HepG2 (cell line): ENCODE measurements around the gene PSMA2. TPM values are rescaled to one million over a fixed set of nuclear protein-coding genes. Genes with fewer than 3 reads are reported as not detected.

Experiments
- ATAC-seq: fragments of 200-7000 bp; cut with Tn5 transposase; 3 replicates; pipeline ENCODE4 v1.9.1; 2020; ENCODE audit warnings: mild to moderate bottlenecking, moderate library complexity
- BruUV-seq: library from RNA; stranded (reverse); fragments of 400-500 nt; replicated peaks from 2 replicates; lab custom pipeline; 2021; lab: Mats Ljungman, UMichigan
- CTCF ChIA-PET: fragments of 300-600 bp; formaldehyde crosslinking; extraction: SDS; loops from one replicate; lab custom pipeline; 2021; ENCODE audit warnings: low total read pairs, inconsistent platforms, low intra/inter-chr PET ratio; lab: Yijun Ruan, JAX
- POLR2A ChIA-PET: fragments of 350-600 bp; sonication (Branson Sonifier 250); formaldehyde crosslinking; loops from one replicate; lab custom pipeline; 2020; ENCODE audit warnings: antibody characterized with exemption, inconsistent platforms; lab: Yijun Ruan, JAX
- DNase-seq: peaks from one replicate; pipeline ENCODE4 v3.0.0-alpha.2; 2015; ENCODE audit warnings: low spot score
- FAIRE-seq: peaks from 3 replicates; lab custom pipeline; 2011; peaks lifted over from hg19 to GRCh38; lab: Jason Lieb, UNC
- H2AFZ ChIP-seq: one replicate; pipeline ENCODE4 v1.6.1; 2011; ENCODE audit warnings: low read length, inconsistent platforms
- H3K27ac ChIP-seq: fragments of 300-600 bp; 3 replicates; pipeline ENCODE4 v1.8.0; 2011; ENCODE audit warnings: mixed run types, mild to moderate bottlenecking, mixed read lengths, low read length, inconsistent platforms; ENCODE audit not compliant: insufficient read depth; ENCODE audit errors: extremely low read length
- H3K27me3 ChIP-seq, 2 experiments: fragments of 200-600 bp in 1 of 2; 2 replicates in 1 of 2; 3 replicates in 1 of 2; pipeline versions ENCODE4 v1.6.0 to v1.8.0; 2011; ENCODE audit warnings: low read length in 2 of 2, mild to moderate bottlenecking in 2 of 2, moderate library complexity in 2 of 2, inconsistent platforms in 1 of 2; ENCODE audit not compliant: insufficient read depth in 2 of 2, control insufficient read depth in 1 of 2
- H3K36me3 ChIP-seq, 2 experiments: fragments of 200-600 bp in 1 of 2; replicated peaks in 1 of 2; 2 replicates in 1 of 2; 3 replicates in 1 of 2; pipeline versions ENCODE4 v1.5.1 to v1.8.0; 2011; ENCODE audit warnings: low read length in 2 of 2, inconsistent platforms in 1 of 2; ENCODE audit not compliant: insufficient read depth in 2 of 2, control insufficient read depth in 1 of 2
- H3K4me1 ChIP-seq: 2 replicates; pipeline ENCODE4 v1.5.1; 2012; ENCODE audit warnings: low read length, inconsistent platforms; ENCODE audit not compliant: insufficient read depth
- H3K4me2 ChIP-seq: 2 replicates; pipeline ENCODE4 v1.6.0; 2011; ENCODE audit warnings: low read depth, low read length, inconsistent platforms
- H3K4me3 ChIP-seq, 3 experiments: fragments of 200-600 bp in 1 of 3; sonication (generic), shearing (Covaris generic) in 1 of 3; replicated peaks in 1 of 3; 2 replicates each; pipeline ENCODE4 v1.5.1; 2011 to 2016; ENCODE audit warnings: low read length in 3 of 3, inconsistent platforms in 2 of 3, low read depth in 2 of 3, mild to moderate bottlenecking in 2 of 3, control low read depth in 1 of 3, mixed read lengths in 1 of 3; ENCODE audit not compliant: insufficient read depth in 1 of 3
- H3K79me2 ChIP-seq: one replicate; pipeline ENCODE4 v1.6.1; 2011; ENCODE audit warnings: low read length, inconsistent platforms; ENCODE audit not compliant: insufficient read depth
- H3K9ac ChIP-seq: 2 replicates; pipeline ENCODE4 v1.6.0; 2011; ENCODE audit warnings: mild to moderate bottlenecking, low read depth, low read length, inconsistent platforms; ENCODE audit not compliant: insufficient read depth
- H3K9me3 ChIP-seq: 2 replicates; pipeline ENCODE4 v1.5.1; 2012; ENCODE audit warnings: mild to moderate bottlenecking, low read length
- H4K20me1 ChIP-seq: 2 replicates; pipeline ENCODE4 v1.6.0; 2011; ENCODE audit warnings: inconsistent platforms, mild to moderate bottlenecking, low read length, moderate library complexity; ENCODE audit not compliant: insufficient read depth
- AGO2 ChIP-seq: fragments of 200-400 bp; formaldehyde crosslinking; optimal IDR thresholded peaks from 2 replicates; pipeline ENCODE3; 2017; ENCODE audit warnings: mild to moderate bottlenecking, low read depth, low read length, moderate library complexity
- PITX1 ChIP-seq: sonication (generic); formaldehyde crosslinking; IDR thresholded peaks from 2 replicates; pipeline ENCODE4 v1.5.1; 2020; ENCODE audit warnings: mild to moderate bottlenecking, missing genetic modification reagents
- PPARG ChIP-seq: conservative IDR thresholded peaks from 2 replicates; pipeline ENCODE4 v1.6.1; 2016; ENCODE audit warnings: missing biosample characterization, missing genetic modification reagents
- TCF12 ChIP-seq, 2 experiments: fragments of 450-650 bp in 1 of 2; sonication (generic) in 1 of 2; formaldehyde crosslinking in 1 of 2; IDR thresholded peaks; 2 replicates each; pipeline versions ENCODE4 v1.6.1 to v1.8.0; 2017 to 2022; ENCODE audit warnings: antibody characterized with exemption in 1 of 2, mild to moderate bottlenecking in 1 of 2, missing genetic modification reagents in 1 of 2, moderate library complexity in 1 of 2
- TEAD2 ChIP-seq: sonication (generic); formaldehyde crosslinking; IDR thresholded peaks from 2 replicates; pipeline ENCODE4 v1.9.0; 2021; ENCODE audit warnings: missing genetic modification reagents
- ZC3H13 ChIP-seq: sonication (generic); formaldehyde crosslinking; IDR thresholded peaks from 2 replicates; pipeline ENCODE4 v1.8.1; 2023; ENCODE audit warnings: mild to moderate bottlenecking, missing genetic modification reagents, moderate library complexity
- ZNF121 ChIP-seq: sonication (generic); formaldehyde crosslinking; IDR thresholded peaks from 2 replicates; pipeline ENCODE4 v1.5.0; 2020; ENCODE audit warnings: mild to moderate bottlenecking, missing genetic modification reagents
- ZNF552 ChIP-seq: sonication (generic); formaldehyde crosslinking; IDR thresholded peaks from 2 replicates; pipeline ENCODE4 v1.9.0; 2022; ENCODE audit warnings: missing genetic modification reagents, mild to moderate bottlenecking, borderline replicate concordance
- ZNF567 ChIP-seq: sonication (generic); formaldehyde crosslinking; IDR thresholded peaks from 2 replicates; pipeline ENCODE4 v1.8.1; 2023; ENCODE audit warnings: mild to moderate bottlenecking, missing genetic modification reagents, borderline replicate concordance
- ZNF75D ChIP-seq: sonication (generic); formaldehyde crosslinking; IDR thresholded peaks from 2 replicates; pipeline ENCODE4 v1.8.1; 2023; ENCODE audit warnings: missing genetic modification reagents, mild to moderate bottlenecking, borderline replicate concordance
- WGBS: methylation state at CpG from one replicate; pipeline ENCODE4 v1.1.6; 2017; ENCODE audit warnings: low lambda C conversion rate; 5-methylcytosine and 5-hydroxymethylcytosine counted together
- in situ Hi-C: cut with HindIII; loops from 2 replicates; pipeline ENCODE4 v1.10.0; 2017; ENCODE audit warnings: low pct_unique_long_range_greater_than_20kb; ENCODE audit not compliant: extremely low pct_ligation_motif_present
- intact Hi-C: fragments of 100-400 bp; cut with micrococcal nuclease; formaldehyde crosslinking; loops from one replicate; pipeline ENCODE4 v1.10.0; 2022; ENCODE audit not compliant: unreplicated experiment
- polyA plus RNA-seq, 8 experiments: library from polyadenylated mRNA; depleted of rRNA in 3 of 8; stranded (reverse) in 7 of 8; unstranded in 1 of 8; fragments of >200 nt; fragmentation: Illumina TruSeq in 4 of 8; extraction: Trizol in 4 of 8; gene quantifications; 2 replicates each; pipeline versions ENCODE4 v1.2.1 to v1.2.3, GENCODE V29; 2011 to 2016; ENCODE audit warnings: low read depth in 4 of 8, missing spikeins in 1 of 8, mixed read lengths in 1 of 8; ENCODE audit not compliant: insufficient read depth in 1 of 8
- total RNA-seq, 5 experiments: library from RNA; depleted of rRNA; stranded (reverse); fragments of >200 nt; fragmentation: Illumina TruSeq; extraction: Trizol; gene quantifications; 2 replicates each; pipeline ENCODE4 v1.2.3, GENCODE V29; 2016; ENCODE audit warnings: low read depth in 1 of 5
- TF ChIP-seq, protein P1 (sequence below): sonication (generic); formaldehyde crosslinking; IDR thresholded peaks from 2 replicates; pipeline ENCODE4 v1.4.0; 2020; ENCODE audit warnings: missing genetic modification reagents, borderline replicate concordance
- TF ChIP-seq, protein P2 (sequence below): sonication (generic); formaldehyde crosslinking; IDR thresholded peaks from 2 replicates; pipeline ENCODE4 v1.9.0; 2021; ENCODE audit warnings: missing genetic modification reagents, borderline replicate concordance
- TF ChIP-seq, protein P3 (sequence below): sonication (generic); formaldehyde crosslinking; IDR thresholded peaks from 2 replicates; pipeline ENCODE4 v1.8.1; 2023; ENCODE audit warnings: mild to moderate bottlenecking, inconsistent platforms, moderate library complexity, missing genetic modification reagents, borderline replicate concordance
- TF ChIP-seq, protein P4 (sequence below): sonication (generic); formaldehyde crosslinking; IDR thresholded peaks from 2 replicates; pipeline ENCODE4 v1.5.0; 2020; ENCODE audit warnings: missing genetic modification reagents

PSMA2 gene
- total and polyA plus RNA-seq, 2 of the 13 experiments (the other 11 are each of a cell fraction or from before 2014, with no cell fraction given) = 125 to 266 TPM

DNA sequence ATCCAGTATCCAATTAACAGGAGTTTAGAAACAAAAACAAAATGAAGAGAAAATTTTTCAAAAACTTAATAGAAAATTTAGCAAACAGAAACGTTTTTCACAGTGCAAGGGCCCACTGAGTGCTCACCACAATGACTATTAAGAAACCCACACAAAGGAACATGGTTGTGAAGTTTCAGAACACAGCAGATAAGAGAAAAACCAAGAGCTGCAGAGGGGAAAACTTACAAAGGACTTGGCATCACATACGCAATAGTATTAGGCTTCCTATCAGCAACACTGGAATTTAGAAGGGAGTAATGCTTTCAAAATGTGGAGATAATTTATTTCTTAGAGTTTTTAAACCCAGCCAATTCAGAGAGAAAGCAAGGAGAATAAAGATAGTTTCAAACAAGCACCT, 18.4 kb downstream of the PSMA2 start:
- no peak for TF ChIP-seq ZC3H13 (CRISPR knock-in tag)
- no peak for TF ChIP-seq TCF12 (IDR thresholded peaks at IDR 0.05)
- no peak for TF ChIP-seq TCF12 (CRISPR knock-in tag; IDR thresholded peaks at IDR 0.05)
- TF ChIP-seq PPARG (CRISPR knock-in tag) = no peak
- TF ChIP-seq TEAD2 (CRISPR knock-in tag) = no peak
- TF ChIP-seq, protein P1, sequence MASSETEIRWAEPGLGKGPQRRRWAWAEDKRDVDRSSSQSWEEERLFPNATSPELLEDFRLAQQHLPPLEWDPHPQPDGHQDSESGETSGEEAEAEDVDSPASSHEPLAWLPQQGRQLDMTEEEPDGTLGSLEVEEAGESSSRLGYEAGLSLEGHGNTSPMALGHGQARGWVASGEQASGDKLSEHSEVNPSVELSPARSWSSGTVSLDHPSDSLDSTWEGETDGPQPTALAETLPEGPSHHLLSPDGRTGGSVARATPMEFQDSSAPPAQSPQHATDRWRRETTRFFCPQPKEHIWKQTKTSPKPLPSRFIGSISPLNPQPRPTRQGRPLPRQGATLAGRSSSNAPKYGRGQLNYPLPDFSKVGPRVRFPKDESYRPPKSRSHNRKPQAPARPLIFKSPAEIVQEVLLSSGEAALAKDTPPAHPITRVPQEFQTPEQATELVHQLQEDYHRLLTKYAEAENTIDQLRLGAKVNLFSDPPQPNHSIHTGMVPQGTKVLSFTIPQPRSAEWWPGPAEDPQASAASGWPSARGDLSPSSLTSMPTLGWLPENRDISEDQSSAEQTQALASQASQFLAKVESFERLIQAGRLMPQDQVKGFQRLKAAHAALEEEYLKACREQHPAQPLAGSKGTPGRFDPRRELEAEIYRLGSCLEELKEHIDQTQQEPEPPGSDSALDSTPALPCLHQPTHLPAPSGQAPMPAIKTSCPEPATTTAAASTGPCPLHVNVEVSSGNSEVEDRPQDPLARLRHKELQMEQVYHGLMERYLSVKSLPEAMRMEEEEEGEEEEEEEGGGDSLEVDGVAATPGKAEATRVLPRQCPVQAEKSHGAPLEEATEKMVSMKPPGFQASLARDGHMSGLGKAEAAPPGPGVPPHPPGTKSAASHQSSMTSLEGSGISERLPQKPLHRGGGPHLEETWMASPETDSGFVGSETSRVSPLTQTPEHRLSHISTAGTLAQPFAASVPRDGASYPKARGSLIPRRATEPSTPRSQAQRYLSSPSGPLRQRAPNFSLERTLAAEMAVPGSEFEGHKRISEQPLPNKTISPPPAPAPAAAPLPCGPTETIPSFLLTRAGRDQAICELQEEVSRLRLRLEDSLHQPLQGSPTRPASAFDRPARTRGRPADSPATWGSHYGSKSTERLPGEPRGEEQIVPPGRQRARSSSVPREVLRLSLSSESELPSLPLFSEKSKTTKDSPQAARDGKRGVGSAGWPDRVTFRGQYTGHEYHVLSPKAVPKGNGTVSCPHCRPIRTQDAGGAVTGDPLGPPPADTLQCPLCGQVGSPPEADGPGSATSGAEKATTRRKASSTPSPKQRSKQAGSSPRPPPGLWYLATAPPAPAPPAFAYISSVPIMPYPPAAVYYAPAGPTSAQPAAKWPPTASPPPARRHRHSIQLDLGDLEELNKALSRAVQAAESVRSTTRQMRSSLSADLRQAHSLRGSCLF = no peak
- TF ChIP-seq, protein P2, sequence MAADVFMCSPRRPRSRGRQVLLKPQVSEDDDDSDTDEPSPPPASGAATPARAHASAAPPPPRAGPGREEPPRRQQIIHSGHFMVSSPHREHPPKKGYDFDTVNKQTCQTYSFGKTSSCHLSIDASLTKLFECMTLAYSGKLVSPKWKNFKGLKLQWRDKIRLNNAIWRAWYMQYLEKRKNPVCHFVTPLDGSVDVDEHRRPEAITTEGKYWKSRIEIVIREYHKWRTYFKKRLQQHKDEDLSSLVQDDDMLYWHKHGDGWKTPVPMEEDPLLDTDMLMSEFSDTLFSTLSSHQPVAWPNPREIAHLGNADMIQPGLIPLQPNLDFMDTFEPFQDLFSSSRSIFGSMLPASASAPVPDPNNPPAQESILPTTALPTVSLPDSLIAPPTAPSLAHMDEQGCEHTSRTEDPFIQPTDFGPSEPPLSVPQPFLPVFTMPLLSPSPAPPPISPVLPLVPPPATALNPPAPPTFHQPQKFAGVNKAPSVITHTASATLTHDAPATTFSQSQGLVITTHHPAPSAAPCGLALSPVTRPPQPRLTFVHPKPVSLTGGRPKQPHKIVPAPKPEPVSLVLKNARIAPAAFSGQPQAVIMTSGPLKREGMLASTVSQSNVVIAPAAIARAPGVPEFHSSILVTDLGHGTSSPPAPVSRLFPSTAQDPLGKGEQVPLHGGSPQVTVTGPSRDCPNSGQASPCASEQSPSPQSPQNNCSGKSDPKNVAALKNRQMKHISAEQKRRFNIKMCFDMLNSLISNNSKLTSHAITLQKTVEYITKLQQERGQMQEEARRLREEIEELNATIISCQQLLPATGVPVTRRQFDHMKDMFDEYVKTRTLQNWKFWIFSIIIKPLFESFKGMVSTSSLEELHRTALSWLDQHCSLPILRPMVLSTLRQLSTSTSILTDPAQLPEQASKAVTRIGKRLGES (CRISPR knock-in tag) = no peak
- TF ChIP-seq, protein P3, sequence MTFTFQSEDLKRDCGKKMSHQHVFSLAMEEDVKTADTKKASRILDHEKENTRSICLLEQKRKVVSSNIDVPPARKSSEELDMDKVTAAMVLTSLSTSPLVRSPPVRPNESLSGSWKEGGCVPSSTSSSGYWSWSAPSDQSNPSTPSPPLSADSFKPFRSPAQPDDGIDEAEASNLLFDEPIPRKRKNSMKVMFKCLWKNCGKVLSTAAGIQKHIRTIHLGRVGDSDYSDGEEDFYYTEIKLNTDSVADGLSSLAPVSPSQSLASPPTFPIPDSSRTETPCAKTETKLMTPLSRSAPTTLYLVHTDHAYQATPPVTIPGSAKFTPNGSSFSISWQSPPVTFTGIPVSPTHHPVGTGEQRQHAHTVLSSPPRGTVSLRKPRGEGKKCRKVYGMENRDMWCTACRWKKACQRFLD (CRISPR knock-in tag) = no peak
- no peak for TF ChIP-seq ZNF121 (CRISPR knock-in tag)
- no peak for TF ChIP-seq ZNF552
- TF ChIP-seq, protein P4, sequence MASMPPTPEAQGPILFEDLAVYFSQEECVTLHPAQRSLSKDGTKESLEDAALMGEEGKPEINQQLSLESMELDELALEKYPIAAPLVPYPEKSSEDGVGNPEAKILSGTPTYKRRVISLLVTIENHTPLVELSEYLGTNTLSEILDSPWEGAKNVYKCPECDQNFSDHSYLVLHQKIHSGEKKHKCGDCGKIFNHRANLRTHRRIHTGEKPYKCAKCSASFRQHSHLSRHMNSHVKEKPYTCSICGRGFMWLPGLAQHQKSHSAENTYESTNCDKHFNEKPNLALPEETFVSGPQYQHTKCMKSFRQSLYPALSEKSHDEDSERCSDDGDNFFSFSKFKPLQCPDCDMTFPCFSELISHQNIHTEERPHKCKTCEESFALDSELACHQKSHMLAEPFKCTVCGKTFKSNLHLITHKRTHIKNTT (CRISPR knock-in tag) = no peak
- no peak for TF ChIP-seq ZNF75D (CRISPR knock-in tag)
- no peak for TF ChIP-seq AGO2
- TF ChIP-seq ZNF567 (CRISPR knock-in tag) = no peak
- no peak for TF ChIP-seq PITX1 (CRISPR knock-in tag)
- Histone ChIP-seq H3K27me3 (no peaks in the 10 kb centered on the region; a peak in 1 of 5 replicates), H3K4me3 (no peak overlapping the region), H2AFZ (no peak overlapping the region), H3K79me2 (no peaks in the 10 kb centered on the region), H3K4me1 (peaks cover 34% of the 10 kb centered on the region), H3K27ac (no peak overlapping the region), H3K36me3 (peaks cover 9 to 24% of the 10 kb centered on the region in 2 experiments; a peak in 4 of 5 replicates), H3K9ac (no peak overlapping the region), H3K9me3 (no peaks in the 10 kb centered on the region), H3K4me2 (no peak overlapping the region), H4K20me1 (no peaks in the 10 kb centered on the region)
- FAIRE-seq (no peak), ATAC-seq (no peak), DNase-seq (no peak)
- in situ Hi-C loops = no loop called here
- intact Hi-C loops = no loop called here
- WGBS = 82% methylated on average over 2 of the region's 2 CpGs
- ChIA-PET CTCF (no interaction called here), POLR2A (interaction anchor here (1.7 kb wide), 1 partner anchor 18 kb away, joined by 4 read pairs; the partner anchor contains the start of genes MRPL32 and PSMA2)
- no TSS peak for BruUV-seq
